GM12892 (cell line): ENCODE data around the gene VWA3B.

Source experiments
- POLR2A ChIP-seq: IDR thresholded peaks from 2 replicates; pipeline ENCODE4 v1.6.1; 2011; ENCODE audit warnings: low read depth, low read length, control low read depth
- POLR2AphosphoS5 ChIP-seq: IDR thresholded peaks from 2 replicates; pipeline ENCODE4 v1.6.1; 2011; ENCODE audit warnings: low read depth, low read length, control low read depth
- TAF1 ChIP-seq: IDR thresholded peaks from 2 replicates; pipeline ENCODE4 v1.6.1; 2011; ENCODE audit warnings: low read depth, mild to moderate bottlenecking, control low read depth, low read length, borderline replicate concordance

DNA sequence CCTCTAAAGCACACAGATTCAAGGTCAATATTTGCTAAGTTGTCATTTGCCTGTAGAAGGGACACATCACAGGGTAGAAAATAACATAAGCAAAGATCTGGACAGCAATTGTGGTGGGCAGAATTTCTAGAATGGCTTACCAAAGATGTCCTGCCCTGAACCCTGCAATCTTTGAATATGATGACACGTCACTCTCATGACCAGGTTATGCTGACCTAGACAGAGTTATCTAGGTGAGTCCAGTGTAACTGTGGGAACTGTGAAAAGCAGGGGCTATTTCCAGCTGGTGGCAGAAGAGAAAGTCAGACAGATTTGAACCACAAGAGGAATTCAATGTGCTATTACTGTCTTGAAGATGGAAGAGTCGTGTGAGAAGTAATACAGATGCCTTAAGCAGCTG is 147.0 kb downstream of the VWA3B start:
- TF ChIP-seq POLR2A (no peak), TAF1 (no peak), POLR2AphosphoS5 (no peak)
